ENCODE measurements around the gene CFAP99. TPM values are rescaled to one million over a fixed set of nuclear protein-coding genes. Genes with fewer than 3 reads are reported as not detected.

CFAP99 gene
- total and polyA plus RNA-seq, 9 of the 15 experiments (the other 6 are each of a cell fraction or from before 2014, with no cell fraction given) = 0.07 to 0.18 (median 0.09) TPM; not detected in 6

GRCh38 chr4:2484993-2485392 is 66.2 kb downstream of the CFAP99 start (continued):
- TF ChIP-seq RREB1 (CRISPR knock-in tag; IDR thresholded peaks at IDR 0.05) (no peak), ZNF124 (CRISPR knock-in tag; IDR thresholded peaks at IDR 0.05) (no peak), ELF1 (tag; IDR thresholded peaks at IDR 0.05) (0 out of 2 replicates have a peak, but pooled peaks have one; percentile 35), ETV6 (IDR thresholded peaks at IDR 0.05; ENCODE audit: borderline replicate concordance in 1 of 2, low read depth in 2 of 2, low read length in 1 of 2) (0 out of 4 replicates have a peak, but pooled peaks of 1 of the 2 experiments have one; percentile 31), ETV6 (CRISPR knock-in tag; IDR thresholded peaks at IDR 0.05; ENCODE audit: borderline replicate concordance) (no peak), TBP (optimal IDR thresholded peaks at IDR 0.05; ENCODE audit: low read depth, low read length) (no peak)

Measured in K562 (cell line).